GM06990 (cell line): ENCODE data around the gene CARNS1.

Experiments
- DNase-seq: peaks from one replicate; pipeline ENCODE4 v3.0.0-alpha.2; 2011; ENCODE audit not compliant: insufficient read length; ENCODE audit errors: extremely low read depth
- H3K27me3 ChIP-seq: replicated peaks from 2 replicates; pipeline ENCODE4 v1.6.0; 2011; ENCODE audit warnings: low read length; ENCODE audit not compliant: control insufficient read depth, insufficient read depth
- H3K36me3 ChIP-seq: 2 replicates; pipeline ENCODE4 v1.5.1; 2011; ENCODE audit warnings: low read length; ENCODE audit not compliant: control insufficient read depth, insufficient read depth
- H3K4me3 ChIP-seq: replicated peaks from 2 replicates; pipeline ENCODE4 v1.5.1; 2011; ENCODE audit warnings: low read depth, mild to moderate bottlenecking, control low read depth, low read length
- CTCF ChIP-seq: IDR thresholded peaks from 2 replicates; pipeline ENCODE4 v1.5.1; 2011; ENCODE audit warnings: low read length, control low read depth, mild to moderate bottlenecking, inconsistent platforms; ENCODE audit not compliant: insufficient read depth, poor library complexity, severe bottlenecking

CARNS1 gene

GRCh38 chr11:67449116-67449844 lies 33.8 kb downstream of the CARNS1 start:
- no peak for TF ChIP-seq CTCF
- DNase-seq, result no peak
- H3K4me3 ChIP-seq, result no peak overlapping the region
- no peaks in the 10 kb centered on the region for H3K36me3 ChIP-seq
- H3K27me3 ChIP-seq, result no peaks in the 10 kb centered on the region

DNA sequence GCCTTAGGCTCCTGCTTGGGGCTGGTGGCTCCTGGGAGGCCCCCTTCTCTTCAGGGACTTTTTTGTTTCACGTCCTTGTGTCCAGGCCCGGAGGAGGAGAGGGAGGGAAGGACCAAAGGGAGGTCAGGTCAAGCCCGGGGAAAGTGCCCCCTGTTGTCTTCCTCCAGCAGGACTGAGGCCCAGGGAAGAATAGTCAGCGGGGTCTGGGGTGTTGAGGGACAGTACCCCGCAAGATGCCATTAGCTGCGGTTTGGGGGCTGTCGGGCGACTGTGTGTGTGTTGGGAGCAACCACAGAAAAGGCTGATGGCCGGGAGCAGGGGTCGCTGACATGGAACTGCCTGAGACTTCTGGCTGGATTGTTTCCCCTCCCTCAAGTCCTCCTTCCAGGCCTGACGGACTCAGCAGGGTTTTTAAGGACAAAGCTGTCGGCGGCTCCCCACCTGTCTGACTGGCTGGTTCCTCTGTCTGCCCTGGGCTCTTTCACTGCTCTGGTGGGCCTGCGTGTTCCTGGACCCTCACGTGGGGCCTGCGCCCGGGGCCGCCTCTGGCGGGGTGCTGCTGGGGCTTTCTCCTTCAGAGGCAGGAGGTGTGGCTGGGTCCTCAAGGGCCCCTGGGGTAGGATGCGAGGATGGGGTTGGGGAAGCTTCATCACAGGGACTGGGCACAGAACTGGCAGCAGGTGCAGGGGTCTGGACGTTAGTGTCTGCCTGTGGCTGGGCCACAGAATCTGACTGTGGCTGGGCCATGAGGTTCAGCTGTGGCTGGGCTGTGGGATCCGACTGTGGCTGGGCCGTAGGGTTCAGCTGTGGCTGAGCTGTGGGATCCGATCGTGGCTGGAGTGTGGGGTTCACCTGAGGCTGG lies 35.5 kb downstream of the CARNS1 start:
- H3K27me3 ChIP-seq, result no peaks in the 10 kb centered on the region
- TF ChIP-seq CTCF, result no peak
- DNase-seq, result no peak
- no peaks in the 10 kb centered on the region for H3K36me3 ChIP-seq
- H3K4me3 ChIP-seq, result no peak overlapping the region

DNA sequence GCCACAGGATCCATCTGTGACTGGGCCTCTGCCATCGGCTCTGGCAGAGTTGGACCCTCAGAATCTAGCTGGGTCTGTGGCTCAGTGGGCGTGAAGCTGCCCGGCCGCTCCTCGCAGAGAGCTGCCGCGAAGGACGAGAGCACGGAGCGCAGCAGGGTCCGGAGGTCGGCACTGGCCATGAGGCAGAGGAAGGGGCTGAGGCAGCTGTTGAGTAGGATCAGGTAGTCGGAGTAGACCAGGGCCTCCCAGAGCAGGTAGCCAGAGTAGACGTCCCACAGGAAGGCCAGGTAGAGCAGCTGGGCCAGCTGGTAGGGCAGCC lies 36.1 kb downstream of the CARNS1 start:
- no peaks in the 10 kb centered on the region for H3K27me3 ChIP-seq
- DNase-seq, result no peak
- H3K4me3 ChIP-seq, result no peak overlapping the region
- H3K36me3 ChIP-seq, result no peaks in the 10 kb centered on the region
- no peak for TF ChIP-seq CTCF

GRCh38 chr11:67452141-67452952 lies 36.9 kb downstream of the CARNS1 start, which contains the start of gene GPR152:
TSS of gene GPR152 (minus strand) at chr11:67452729. CDS start at chr11:67452724, 5 bp downstream.
- Histone ChIP-seq H3K36me3 (no peaks in the 10 kb centered on the region), H3K4me3 (no peak within 1 kb of the TSS), H3K27me3 (no peaks in the 10 kb centered on the region)
- DNase-seq, result no peak
- no peak for TF ChIP-seq CTCF

DNA sequence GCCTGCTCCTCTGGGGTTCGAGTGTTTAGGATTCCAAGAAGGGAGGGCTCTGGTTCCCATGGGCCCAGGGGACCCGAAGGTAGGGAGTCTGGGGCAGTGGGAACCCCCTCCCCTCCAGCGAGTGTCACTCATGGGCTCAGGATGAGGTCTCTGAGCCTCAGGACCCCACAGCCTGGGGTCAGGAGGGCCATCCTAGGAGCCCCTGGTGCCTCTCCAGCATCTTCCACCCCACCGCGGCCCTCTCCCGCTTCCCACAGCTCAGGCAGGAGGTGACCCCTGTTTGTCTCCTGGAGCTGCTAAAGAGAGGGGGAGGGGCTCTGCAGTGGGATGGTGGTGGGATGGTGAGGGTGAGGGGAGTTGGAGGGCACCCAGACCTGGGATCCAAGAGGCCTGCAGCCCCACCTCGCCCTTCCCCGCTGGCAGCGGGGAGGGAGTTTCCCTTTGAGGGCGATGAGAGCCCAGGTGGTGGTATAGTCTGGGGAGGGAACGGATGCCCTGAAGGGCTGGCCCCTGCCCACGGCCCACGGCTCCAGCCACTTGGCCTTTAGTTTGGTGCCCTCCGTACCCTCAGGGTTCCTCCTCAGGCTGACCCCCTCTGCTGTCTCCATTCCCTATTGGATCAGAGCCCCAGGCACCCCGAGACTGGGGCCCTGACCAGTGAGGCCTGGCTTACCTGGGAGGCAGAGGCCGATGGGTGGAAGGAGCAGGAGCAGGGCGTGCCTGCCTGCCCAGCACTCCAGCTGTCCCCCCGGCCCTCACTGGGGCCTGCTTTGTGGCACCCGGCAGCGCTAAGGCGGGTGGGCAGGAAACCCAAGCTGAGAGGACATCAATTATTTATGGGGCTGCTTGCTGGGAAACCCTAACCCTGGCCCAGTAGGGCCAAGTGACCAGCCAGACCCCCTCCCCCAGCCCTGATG lies 38.6 kb downstream of the CARNS1 start:
- Histone ChIP-seq H3K27me3 (no peaks in the 10 kb centered on the region), H3K36me3 (no peaks in the 10 kb centered on the region), H3K4me3 (no peak overlapping the region)
- no peak for TF ChIP-seq CTCF
- no peak for DNase-seq
